HG03460 (cell line): Measurements from ENCODE around the gene WBP2NL.

Source experiments
- ATAC-seq: cut with Tn5 transposase; IDR thresholded peaks from one replicate; pipeline ENCODE4 v1.9.1; 2021; ENCODE audit not compliant: unreplicated experiment

WBP2NL gene

DNA sequence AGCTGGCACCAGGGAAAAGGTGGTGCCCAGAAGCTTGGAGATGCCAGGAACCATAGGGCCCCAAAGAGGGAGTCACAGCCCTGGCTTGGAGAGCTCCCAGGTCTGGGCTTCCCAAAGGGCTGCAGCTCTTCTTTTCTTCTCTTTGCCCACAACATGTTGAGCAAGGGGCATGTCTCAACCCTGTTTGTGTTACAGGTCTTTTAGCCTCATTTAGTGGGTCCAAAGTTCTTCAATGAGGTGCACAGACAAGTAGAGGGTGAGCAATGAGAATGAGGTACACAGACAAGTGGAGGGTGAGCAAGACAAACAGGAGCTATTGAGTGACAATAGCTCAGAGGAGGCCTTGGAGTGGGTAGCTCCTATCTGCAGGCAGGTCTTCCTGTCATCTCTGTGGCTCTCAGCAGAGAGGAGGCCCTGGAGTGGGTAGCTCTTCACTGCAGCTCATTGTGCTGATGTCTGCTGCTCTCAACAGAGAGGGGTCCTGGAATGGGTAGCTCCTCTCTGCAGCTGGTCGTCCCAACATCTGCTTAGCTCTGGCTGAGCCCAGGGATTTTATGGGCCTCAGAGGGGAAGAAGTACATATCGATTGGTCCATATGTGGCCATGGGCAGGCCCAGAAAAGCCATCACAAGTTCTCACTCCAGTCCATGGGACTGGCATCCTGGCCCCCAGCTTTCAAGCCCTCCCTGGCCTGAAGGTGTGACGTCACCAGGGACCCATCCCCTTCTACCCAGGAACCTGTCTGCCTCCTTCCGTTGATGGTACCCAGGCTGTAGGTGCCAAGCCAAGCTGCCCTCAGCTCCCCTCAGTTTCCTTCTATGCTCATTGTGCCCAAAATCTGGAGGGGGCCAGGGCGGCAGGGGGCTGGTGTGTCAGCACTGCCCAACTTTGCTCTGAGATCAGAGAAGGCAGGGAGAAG, 34.9 kb downstream of the WBP2NL start:
- ATAC-seq: no peak

- ATAC-seq: no peak
These were observed 36.7 kb downstream of the WBP2NL start for GRCh38 chr22:42035256-42035655.

DNA sequence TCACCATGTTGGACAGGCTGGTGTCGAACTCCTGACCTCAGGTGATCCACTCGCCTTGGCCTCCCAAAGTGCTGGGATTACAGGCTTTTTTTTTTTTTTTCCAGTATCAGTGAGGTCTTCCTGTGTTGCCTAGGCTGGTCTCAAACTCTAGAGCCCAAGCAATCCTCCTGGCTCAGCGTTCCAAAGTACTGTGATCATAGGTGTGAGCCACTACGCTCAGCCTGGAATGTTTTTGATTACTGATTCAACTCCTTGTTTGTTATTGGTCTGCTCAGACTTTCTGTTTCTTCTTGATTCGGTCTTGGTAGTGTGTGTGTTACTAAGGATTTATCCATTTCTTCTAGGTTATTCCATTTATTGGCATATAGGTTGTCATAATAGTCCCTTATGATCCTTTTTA, 40.7 kb downstream of the WBP2NL start:
- ATAC-seq: no peak

DNA sequence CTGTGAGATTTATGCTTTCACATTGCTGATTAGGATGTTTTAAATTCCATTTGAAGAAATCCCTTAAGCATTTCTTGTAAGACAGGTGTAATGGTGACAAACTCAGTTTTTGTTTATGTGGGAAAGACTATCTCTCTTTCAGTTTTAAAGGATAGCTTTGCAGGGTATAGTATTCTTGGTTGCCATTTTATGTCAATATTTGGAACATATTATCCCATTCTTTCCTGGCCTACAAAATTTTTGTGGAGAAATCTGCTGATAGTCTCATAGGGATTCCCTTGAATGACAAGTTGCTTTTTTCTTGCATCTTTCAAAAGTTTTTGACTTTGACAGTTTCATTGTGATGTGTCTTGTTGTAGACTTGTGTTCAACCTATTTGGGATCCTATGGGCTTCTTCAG, 43.2 kb downstream of the WBP2NL start:
- ATAC-seq: no peak

GRCh38 chr22:42050641-42051180, 52.1 kb downstream of the WBP2NL start:
- ATAC-seq: no peak

GRCh38 chr22:42052765-42053164, 54.2 kb downstream of the WBP2NL start:
- no peak for ATAC-seq

GRCh38 chr22:42056757-42057511, 58.3 kb downstream of the WBP2NL start:
- no peak for ATAC-seq

GRCh38 chr22:42060489-42060888, 61.9 kb downstream of the WBP2NL start:
- no peak for ATAC-seq

DNA sequence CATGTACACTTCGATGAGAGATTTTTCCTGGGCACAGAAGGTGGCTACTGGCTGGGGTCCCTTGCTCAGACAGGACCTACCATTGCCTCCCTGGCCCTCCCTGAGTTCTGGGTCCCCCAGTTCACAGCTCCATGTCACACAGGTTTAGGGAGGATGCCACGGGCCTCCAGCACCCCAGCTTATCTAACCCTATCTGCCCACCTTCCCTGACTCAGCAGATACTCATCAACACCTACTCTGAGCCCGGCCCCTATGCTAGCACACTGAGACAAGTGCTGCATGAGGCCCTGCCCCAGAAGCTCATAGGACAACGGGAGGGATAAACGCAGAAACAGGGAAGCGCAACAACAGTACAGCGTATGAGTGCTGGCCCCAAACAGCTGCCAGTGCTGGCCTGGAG, 62.5 kb downstream of the WBP2NL start:
- ATAC-seq: no peak

DNA sequence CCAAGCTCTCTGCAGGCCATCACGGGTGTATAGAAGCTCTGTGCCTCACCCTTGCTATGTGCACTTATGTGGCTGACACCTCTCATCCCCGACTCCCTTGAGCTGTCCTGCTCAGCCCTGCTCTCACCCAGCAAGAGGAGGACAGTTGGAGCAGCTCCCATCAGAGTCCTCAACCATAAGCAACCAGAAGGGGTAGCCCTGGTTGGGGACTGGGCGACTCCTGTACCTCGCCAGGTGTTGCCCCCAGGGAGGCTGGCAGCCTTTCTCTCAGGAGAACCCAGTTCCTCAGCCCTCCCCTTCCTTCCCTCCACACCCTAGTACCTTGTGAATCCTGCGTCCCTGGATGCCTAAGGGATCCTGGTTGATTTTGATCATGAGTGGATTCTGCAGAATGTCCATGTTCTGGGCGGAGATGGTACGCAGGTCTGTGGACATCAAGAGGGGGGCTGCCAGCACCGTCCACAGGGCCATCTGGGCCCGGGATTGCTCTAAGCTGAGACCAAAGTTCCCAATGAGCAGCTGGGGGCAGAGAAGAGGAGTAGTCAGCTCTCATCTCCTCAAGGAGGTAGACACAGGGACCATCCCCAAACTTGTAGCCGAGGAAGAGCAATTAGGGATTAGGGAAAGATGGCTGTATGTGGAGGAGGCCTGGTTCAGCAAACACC, 64.0 kb downstream of the WBP2NL start:
- no peak for ATAC-seq

DNA sequence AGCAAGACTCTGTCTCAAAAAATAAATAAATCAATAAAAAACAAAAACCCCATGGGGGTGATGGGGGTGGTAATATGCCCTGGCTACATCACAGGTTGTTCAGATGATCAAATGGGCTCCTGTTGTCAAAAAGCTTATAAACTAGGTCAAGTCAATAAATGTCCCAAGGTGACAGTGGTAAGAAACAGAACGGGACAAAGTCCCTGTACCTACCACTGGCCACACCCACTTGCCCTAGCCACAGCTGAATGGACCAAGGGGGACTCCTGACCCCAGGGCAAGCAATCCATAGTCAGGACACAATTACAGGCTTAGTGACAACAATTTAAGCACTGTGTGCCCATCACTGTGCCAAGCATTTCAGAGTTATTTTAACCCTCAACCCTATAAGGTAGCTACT, 66.0 kb downstream of the WBP2NL start:
- ATAC-seq: no peak

GRCh38 chr22:42065438-42066125, 67.0 kb downstream of the WBP2NL start:
- no peak for ATAC-seq

GRCh38 chr22:42066126-42066761, 67.7 kb downstream of the WBP2NL start:
- ATAC-seq: no peak

DNA sequence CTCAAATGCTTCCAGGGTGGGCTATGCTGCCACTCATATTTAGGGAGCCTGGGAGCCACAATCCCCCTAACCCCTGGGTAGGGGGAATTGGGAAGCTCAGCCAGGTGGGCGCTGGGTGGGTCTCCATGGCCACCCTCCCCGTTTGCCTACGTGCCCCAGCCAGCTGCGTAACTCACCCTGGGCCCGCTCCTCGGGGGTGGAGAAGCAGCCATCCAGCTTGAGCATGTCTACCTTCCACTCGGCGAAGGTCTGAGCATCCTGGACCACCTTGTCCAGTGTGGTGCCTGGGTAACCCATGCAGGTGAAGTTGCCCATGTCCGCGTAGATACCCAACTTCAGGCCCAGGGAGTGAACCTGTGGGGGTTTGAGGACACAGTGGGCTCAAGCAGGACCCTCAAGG, 68.3 kb downstream of the WBP2NL start:
- ATAC-seq: no peak

DNA sequence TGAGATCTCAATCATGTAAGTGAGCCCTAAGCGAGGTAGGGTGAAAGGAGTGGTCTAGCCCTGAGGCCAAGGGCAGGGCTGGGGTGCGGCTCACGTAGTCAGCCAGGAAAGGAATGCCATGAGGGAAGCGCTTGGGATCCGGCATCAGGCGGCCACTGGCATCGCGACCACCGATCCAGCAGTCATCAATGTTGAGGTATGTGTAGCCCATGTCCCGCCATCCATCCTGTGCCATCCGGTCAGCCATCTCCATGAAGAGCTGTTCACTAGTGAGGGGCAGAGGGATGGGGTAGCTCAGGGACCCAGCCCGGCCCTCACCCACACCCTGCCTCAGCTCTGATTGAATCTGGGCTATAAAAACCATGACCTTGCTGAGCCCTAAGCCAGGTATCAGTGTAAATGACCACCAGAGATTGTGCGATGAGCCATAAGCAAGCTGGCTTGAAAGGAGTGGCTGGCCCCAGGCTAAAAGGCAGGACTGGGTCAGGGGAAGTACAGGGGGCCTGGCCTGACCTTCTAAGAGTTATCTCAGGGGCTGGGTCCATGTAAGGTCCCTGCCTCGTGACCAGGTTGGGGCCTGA, 69.2 kb downstream of the WBP2NL start:
- no peak for ATAC-seq

- ATAC-seq: no peak
These were observed 69.7 kb downstream of the WBP2NL start for GRCh38 chr22:42068291-42068690.

GRCh38 chr22:42069801-42070516, 71.4 kb downstream of the WBP2NL start:
- peak; percentile 13 for ATAC-seq

GRCh38 chr22:42070517-42071422, 72.2 kb downstream of the WBP2NL start, which contains the start of gene NAGA:
TSS of gene NAGA (minus strand) at chr22:42070812. CDS start at chr22:42070297, 515 bp downstream.
- peak; percentile 85 for ATAC-seq
